ENCODE data around the gene DOCK1.

- TF ChIP-seq, protein P1, sequence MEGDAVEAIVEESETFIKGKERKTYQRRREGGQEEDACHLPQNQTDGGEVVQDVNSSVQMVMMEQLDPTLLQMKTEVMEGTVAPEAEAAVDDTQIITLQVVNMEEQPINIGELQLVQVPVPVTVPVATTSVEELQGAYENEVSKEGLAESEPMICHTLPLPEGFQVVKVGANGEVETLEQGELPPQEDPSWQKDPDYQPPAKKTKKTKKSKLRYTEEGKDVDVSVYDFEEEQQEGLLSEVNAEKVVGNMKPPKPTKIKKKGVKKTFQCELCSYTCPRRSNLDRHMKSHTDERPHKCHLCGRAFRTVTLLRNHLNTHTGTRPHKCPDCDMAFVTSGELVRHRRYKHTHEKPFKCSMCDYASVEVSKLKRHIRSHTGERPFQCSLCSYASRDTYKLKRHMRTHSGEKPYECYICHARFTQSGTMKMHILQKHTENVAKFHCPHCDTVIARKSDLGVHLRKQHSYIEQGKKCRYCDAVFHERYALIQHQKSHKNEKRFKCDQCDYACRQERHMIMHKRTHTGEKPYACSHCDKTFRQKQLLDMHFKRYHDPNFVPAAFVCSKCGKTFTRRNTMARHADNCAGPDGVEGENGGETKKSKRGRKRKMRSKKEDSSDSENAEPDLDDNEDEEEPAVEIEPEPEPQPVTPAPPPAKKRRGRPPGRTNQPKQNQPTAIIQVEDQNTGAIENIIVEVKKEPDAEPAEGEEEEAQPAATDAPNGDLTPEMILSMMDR (IDR thresholded peaks at IDR 0.05): no peak
- TF ChIP-seq ZFX (IDR thresholded peaks at IDR 0.05; ENCODE audit: borderline replicate concordance): no peak
These were observed 812 bp downstream of the DOCK1 start for GRCh38 chr10:126905776-126906703.

Data from 22Rv1 (cell line).